Duodenal mucosa (tissue), 2 donors: ENCODE results near the gene ELAVL1.

ENCODE experiments used
- H3K27ac ChIP-seq: one replicate; pipeline ENCODE4 v1.7.0; 2013; ENCODE audit warnings: low read depth, low read length
- H3K27me3 ChIP-seq, 2 donors: one replicate each; pipeline ENCODE4 v1.7.0; 2013; ENCODE audit warnings: low read length in 2 of 2, control low read depth in 1 of 2; ENCODE audit not compliant: insufficient read depth in 2 of 2, control insufficient read depth in 1 of 2
- H3K36me3 ChIP-seq, 2 donors: one replicate each; pipeline ENCODE4 v1.7.0; 2013; ENCODE audit warnings: low read length in 2 of 2, control low read depth in 1 of 2; ENCODE audit not compliant: insufficient read depth in 2 of 2, control insufficient read depth in 1 of 2
- H3K4me1 ChIP-seq, 2 donors: one replicate each; pipeline ENCODE4 v1.7.0; 2013; ENCODE audit warnings: low read length in 2 of 2, control low read depth in 1 of 2; ENCODE audit not compliant: insufficient read depth in 2 of 2, control insufficient read depth in 1 of 2
- H3K4me3 ChIP-seq, 2 donors: one replicate each; pipeline ENCODE4 v1.7.0; 2013; ENCODE audit warnings: low read length in 2 of 2, low read depth in 1 of 2
- H3K9ac ChIP-seq, 2 donors: one replicate each; pipeline ENCODE4 v1.7.0; 2013; ENCODE audit warnings: low read length in 2 of 2, low read depth in 1 of 2
- H3K9me3 ChIP-seq, 2 donors: one replicate each; pipeline ENCODE4 v1.7.0; 2013; ENCODE audit warnings: low read length in 2 of 2, control low read depth in 1 of 2; ENCODE audit not compliant: control insufficient read depth in 1 of 2

ELAVL1 gene

DNA sequence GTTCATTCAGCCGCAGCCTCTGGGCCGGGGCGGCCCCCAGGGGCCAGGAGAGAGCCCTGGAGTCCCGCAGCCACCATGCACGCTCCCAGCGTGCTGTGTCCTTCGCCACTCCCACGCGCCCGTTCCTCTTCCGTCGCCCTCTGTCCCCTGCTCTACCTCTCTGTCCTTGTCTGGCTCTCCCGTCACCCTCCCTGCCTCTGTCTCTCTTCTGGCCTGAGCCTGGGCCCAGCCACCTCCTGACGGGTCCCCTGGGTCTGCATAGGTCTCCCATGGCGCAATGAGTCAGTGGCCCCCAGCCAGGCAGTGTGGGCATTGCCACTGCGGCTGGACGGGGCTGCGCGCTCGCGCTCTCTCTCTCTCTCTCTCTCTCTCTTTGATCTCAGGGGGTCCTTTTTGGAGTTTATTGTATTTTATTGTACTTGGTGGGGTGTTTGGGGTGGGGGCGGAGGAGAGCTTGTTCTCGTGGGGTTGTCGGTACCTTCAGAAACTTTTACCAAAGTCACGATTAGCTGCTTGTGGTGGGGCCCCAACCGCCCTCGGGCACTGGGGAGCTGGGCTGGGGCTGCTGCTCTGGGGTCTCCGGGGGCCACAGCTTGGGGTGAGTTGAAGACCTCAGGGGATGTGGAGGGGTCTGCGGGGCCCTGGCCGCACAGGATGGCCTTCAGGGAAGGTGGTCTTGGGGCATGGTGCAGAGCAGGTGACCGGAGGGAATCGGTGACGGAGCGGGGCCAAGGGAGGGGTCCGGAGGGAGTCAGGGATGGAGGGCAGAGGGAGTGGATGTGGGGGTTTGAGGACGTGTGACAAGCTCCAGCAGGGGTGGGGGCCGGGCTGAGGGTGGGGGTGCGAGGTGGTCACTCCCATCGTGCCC, 92.5 kb downstream of the ELAVL1 start:
- Histone ChIP-seq H3K27ac (no peak overlapping the region), H3K36me3 (peaks cover 9 to 36% of the 10 kb centered on the region in 2 donors), H3K9me3 (no peaks in the 10 kb centered on the region), H3K4me1 (peaks cover 10 to 12% of the 10 kb centered on the region in 2 donors), H3K27me3 (peaks cover 19 to 20% of the 10 kb centered on the region in 2 donors), H3K9ac (no peak overlapping the region), H3K4me3 (no peak overlapping the region)

DNA sequence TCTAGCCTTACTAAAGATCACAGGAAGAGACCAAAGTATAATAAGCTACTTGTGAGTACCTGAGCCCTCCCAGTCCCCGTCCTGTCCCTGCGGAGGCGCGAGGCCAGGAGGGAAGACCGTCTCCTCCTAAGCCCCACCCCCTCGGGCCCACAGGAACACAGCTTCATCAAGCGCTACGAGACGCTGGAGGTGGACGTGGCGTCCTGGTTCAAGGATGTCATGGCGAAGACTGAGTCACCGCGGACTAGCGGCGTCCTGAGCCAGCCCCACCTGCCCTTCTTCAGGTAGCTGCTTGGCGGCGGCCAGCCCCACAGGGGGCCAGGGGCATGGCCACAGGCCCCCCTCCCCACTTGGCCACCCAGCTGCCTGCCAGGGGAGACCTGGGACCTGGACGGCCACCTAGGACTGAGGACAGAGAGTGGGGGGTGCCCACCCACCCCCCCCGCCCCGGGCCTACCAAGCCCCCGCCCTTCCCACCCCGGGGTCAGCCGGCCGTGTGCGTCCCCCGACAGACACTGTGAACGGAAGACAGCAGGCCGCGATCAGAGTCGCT, 93.2 kb downstream of the ELAVL1 start:
- Histone ChIP-seq H3K27ac (no peak overlapping the region), H3K4me3 (no peak overlapping the region), H3K36me3 (peaks cover 9 to 39% of the 10 kb centered on the region in 2 donors), H3K9ac (no peak overlapping the region), H3K4me1 (peaks cover 4 to 10% of the 10 kb centered on the region in 2 donors), H3K9me3 (no peaks in the 10 kb centered on the region), H3K27me3 (peaks cover 14 to 17% of the 10 kb centered on the region in 2 donors)

DNA sequence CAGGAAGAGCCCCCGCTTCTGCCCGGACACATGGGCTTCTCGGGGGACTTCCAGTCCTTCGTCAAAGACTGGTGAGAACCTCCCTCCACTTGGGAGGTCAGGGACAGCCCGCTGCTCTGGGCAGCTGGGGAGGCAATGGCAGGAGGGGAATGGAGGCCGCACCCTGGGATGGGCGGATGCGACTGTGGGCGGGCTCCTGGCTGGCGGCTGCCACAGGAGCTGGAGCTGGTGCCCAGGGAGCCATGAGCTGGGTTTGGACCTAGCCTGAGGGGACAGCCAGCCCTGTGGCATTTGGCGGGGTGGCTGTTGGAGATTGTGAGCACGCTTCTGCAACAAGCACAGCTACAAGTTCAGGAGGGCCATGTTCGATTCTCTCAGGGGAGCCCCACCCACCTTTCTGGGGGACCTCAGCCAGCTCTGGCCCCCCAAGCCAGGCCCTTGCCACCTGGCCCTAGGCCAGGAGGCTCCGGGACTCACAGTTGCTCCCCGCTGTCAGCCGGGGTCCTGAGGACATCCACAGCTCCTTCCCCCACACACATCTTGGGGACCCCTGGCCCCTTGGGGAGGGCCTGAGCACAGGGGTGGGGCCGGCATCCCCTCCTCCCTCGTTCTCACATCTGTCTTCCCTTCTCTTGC, 93.8 kb downstream of the ELAVL1 start:
- peaks cover 10 to 13% of the 10 kb centered on the region in 2 donors for H3K27me3 ChIP-seq
- H3K4me3 ChIP-seq, result no peak overlapping the region
- H3K36me3 ChIP-seq, result peaks cover 9 to 41% of the 10 kb centered on the region in 2 donors
- no peaks in the 10 kb centered on the region for H3K9me3 ChIP-seq
- no peak overlapping the region for H3K27ac ChIP-seq
- peaks cover 0 to 6% of the 10 kb centered on the region in 2 donors for H3K4me1 ChIP-seq
- H3K9ac ChIP-seq, result no peak overlapping the region

DNA sequence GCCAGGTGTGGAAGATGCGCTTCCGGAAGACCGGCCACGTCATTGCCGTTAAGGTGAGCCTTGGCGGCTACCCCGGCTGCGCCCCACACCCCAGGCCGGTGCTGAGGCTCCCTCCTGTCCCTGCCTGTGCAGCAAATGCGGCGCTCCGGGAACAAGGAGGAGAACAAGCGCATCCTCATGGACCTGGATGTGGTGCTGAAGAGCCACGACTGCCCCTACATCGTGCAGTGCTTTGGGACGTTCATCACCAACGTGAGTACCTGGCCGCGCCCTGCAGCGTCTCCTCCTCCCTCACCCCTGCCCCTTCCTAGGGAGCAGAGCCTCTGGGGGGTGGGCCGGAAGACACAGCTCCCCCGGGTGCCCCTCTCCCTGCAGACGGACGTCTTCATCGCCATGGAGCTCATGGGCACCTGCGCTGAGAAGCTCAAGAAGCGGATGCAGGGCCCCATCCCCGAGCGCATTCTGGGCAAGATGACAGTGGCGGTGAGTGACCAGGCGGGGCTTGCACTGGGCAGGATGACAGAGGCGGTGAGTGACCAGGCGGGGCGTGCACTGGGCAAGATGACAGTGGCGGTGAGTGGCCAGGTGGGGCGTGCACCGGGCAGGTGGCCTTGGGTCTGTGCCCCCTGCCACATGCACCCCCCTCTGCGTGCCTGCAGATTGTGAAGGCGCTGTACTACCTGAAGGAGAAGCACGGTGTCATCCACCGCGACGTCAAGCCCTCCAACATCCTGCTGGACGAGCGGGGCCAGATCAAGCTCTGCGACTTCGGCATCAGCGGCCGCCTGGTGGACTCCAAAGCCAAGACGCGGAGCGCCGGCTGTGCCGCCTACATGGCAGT, 94.9 kb downstream of the ELAVL1 start:
- Histone ChIP-seq H3K27me3 (peaks cover 4 to 6% of the 10 kb centered on the region in 2 donors), H3K4me3 (no peak overlapping the region), H3K27ac (no peak overlapping the region), H3K9me3 (no peaks in the 10 kb centered on the region), H3K36me3 (peaks cover 9 to 41% of the 10 kb centered on the region in 2 donors), H3K9ac (no peak overlapping the region), H3K4me1 (no peaks in the 10 kb centered on the region)

DNA sequence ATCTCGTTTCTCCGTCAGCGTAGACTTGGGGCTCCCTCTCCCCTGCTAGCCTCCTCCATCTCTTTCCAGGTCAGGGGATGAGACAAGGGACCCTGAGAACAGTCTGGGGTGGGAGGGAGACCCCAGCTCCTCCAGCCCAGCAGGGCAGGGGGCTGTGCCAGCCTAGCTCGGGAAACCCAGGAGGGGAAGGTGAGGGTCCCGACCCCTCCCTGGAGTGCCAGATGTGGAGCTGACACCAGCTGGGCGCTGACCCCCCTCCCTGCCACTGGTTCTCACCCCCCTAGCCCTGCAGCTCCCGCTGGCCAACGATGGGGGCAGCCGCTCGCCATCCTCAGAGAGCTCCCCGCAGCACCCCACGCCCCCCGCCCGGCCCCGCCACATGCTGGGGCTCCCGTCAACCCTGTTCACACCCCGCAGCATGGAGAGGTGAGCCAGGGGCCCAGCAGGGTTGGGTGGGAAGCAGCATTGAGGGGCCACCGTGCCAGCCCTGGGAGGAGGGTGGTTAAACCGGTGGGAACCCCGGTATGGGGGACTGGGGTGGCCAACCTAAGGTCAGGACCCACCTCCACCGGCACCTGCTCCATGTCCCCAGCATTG, 95.9 kb downstream of the ELAVL1 start:
- Histone ChIP-seq H3K36me3 (peaks cover 9 to 41% of the 10 kb centered on the region in 2 donors), H3K4me3 (no peak overlapping the region), H3K9ac (no peak overlapping the region), H3K27me3 (no peaks in the 10 kb centered on the region), H3K27ac (no peak overlapping the region), H3K9me3 (no peaks in the 10 kb centered on the region), H3K4me1 (peaks cover 8 to 9% of the 10 kb centered on the region in 2 donors)

DNA sequence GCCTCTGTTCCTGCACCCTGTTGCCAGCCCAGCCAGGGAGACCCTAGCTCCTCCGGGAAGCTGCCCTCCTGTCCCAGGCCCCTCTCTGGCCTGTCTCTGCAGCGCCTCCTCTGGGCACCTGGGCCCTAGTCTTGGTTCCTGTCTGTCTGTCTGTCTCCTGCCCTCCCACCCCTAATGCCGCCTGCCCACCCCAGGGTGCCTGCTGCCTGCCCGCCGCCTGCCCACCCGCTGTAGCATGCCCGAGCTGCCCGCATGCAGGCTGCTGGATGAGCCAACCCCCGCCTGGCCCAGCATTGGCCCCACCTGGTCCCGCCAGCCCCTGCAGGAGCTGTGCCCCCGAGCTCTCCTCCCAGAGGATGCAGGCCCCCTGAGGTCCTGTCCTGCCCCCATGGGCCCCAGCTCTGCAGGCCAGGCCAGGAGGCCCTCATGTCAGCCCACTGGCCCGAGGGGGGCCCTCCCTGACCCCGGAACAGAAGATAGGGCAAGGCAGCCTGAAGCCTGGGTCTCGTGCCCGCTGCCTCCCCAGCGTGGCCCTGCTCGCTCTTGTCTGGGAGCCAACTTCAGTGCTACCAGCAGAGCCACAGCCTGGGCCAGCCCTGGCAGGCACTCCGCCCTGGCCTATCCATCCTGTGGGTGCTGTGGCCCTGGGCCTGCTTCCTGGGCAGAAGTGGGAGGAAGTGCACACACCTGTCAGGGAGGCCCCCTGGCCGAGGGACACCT, 96.5 kb downstream of the ELAVL1 start:
- Histone ChIP-seq H3K9me3 (no peaks in the 10 kb centered on the region), H3K27me3 (no peaks in the 10 kb centered on the region), H3K36me3 (peaks cover 9 to 41% of the 10 kb centered on the region in 2 donors), H3K4me1 (peaks cover 8 to 13% of the 10 kb centered on the region in 2 donors), H3K9ac (no peak overlapping the region), H3K4me3 (no peak overlapping the region), H3K27ac (no peak overlapping the region)
